Right lobe of liver (tissue), 4 donors: Measurements from ENCODE around the gene RPL27.

ENCODE experiments used
- POLR2A ChIP-seq: fragments of 450-650 bp; IDR thresholded peaks from one replicate; pipeline ENCODE4 v1.6.1; 2017; ENCODE audit warnings: antibody characterized with exemption, mild to moderate bottlenecking
- TF ChIP-seq, protein P1 (sequence below), 4 donors: fragments of 200-600 bp in 3 of 4; fragments of 450-650 bp in 1 of 4; IDR thresholded peaks; one replicate each; pipeline versions ENCODE4 v1.5.1 to v1.8.0; 2016 to 2022; ENCODE audit warnings: antibody characterized with exemption in 4 of 4, mild to moderate bottlenecking in 2 of 4
- donor health status: DM: no; HTN: no; CAD: no.
- donor health status: DM: no; HTN: no; CAD: no.
- donor health status: DM: no; HTN: yes; CAD: no.

DNA sequence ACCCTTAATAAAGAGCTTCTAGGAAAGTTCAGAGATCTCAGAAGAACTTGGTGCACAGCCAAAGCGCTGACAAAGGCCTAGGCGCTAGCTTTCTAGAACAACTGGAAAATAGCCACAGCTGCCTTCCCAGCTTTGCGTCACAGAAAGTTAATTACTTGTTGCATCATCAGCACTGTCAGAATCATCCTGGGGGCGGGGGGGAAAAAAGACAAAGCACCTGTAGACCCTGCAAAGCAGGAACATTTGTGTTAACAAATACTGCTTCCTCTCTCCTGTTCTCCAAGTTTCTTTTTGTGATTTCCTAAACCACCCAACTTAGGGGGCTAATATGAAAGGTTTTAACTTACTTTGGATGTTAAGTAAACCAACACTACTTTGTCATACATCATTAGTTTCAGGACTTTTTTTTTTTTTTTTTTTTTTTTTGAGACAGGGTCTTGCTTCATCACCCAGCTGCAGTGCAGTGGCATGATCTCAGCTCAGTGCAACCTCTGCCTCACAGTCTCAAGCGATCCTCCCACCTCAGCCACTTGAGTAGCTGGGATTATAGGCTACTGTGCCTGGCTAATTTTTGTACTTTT lies 29.1 kb upstream of the RPL27 start:
- TF ChIP-seq, protein P1, sequence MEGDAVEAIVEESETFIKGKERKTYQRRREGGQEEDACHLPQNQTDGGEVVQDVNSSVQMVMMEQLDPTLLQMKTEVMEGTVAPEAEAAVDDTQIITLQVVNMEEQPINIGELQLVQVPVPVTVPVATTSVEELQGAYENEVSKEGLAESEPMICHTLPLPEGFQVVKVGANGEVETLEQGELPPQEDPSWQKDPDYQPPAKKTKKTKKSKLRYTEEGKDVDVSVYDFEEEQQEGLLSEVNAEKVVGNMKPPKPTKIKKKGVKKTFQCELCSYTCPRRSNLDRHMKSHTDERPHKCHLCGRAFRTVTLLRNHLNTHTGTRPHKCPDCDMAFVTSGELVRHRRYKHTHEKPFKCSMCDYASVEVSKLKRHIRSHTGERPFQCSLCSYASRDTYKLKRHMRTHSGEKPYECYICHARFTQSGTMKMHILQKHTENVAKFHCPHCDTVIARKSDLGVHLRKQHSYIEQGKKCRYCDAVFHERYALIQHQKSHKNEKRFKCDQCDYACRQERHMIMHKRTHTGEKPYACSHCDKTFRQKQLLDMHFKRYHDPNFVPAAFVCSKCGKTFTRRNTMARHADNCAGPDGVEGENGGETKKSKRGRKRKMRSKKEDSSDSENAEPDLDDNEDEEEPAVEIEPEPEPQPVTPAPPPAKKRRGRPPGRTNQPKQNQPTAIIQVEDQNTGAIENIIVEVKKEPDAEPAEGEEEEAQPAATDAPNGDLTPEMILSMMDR (IDR thresholded peaks at IDR 0.05): no peak
- no peak for TF ChIP-seq POLR2A
